Renal pelvis (tissue), 12 donors: ENCODE measurements around the gene SIGMAR1. TPM values are rescaled to one million over a fixed set of nuclear protein-coding genes. Genes with fewer than 3 reads are reported as not detected.

ENCODE experiments used
- DNase-seq: peaks from one replicate; pipeline ENCODE4 v3.0.0-alpha.2; 2013
- long read RNA-seq, 16 experiments: transcript quantifications; one replicate each; lab custom pipeline, GENCODE V29; 2026
- polyA plus RNA-seq, 3 donors: library from polyadenylated mRNA; unstranded; fragments of 120-200 nt; gene quantifications; one replicate each; pipeline ENCODE4 v1.2.1, GENCODE V29; 2013; ENCODE audit not compliant: insufficient read length in 3 of 3

Gene SIGMAR1
- 10 to 100 TPM; 52.7 to 58.7 (median 56.3) TPM for polyA plus RNA-seq
- long read RNA-seq, donor 1, transcript SIGMAR1-201 (4 exons, 1,656 nt) = major isoform, 15 of 16 reads
- long read RNA-seq, donor 1, partial matches to known transcripts = 0 of 16 reads
- long read RNA-seq, donor 1, other reads (novel, unspliced or antisense) = 0 of 16 reads
- long read RNA-seq, donor 2, transcript SIGMAR1-201 (4 exons, 1,656 nt) = major isoform, 18 of 25 reads
- long read RNA-seq, donor 2, transcript SIGMAR1-203 (3 exons, 1,743 nt) = minor isoform, 6 of 25 reads
- long read RNA-seq, donor 2, partial matches to known transcripts = 0 of 25 reads
- long read RNA-seq, donor 2, other reads (novel, unspliced or antisense) = 0 of 25 reads
- long read RNA-seq, donor 3, transcript SIGMAR1-201 (4 exons, 1,656 nt) = major isoform, 25 of 29 reads
- long read RNA-seq, donor 3, partial matches to known transcripts = 0 of 29 reads
- long read RNA-seq, donor 3, other reads (novel, unspliced or antisense) = 0 of 29 reads
- long read RNA-seq, donor 4, transcript SIGMAR1-201 (4 exons, 1,656 nt) = major isoform, 28 of 34 reads
- long read RNA-seq, donor 4, partial matches to known transcripts = 0 of 34 reads
- long read RNA-seq, donor 4, other reads (novel, unspliced or antisense) = 0 of 34 reads
- long read RNA-seq, donor 5, transcript SIGMAR1-201 (4 exons, 1,656 nt) = major isoform, 7 of 8 reads
- long read RNA-seq, donor 5, partial matches to known transcripts = 0 of 8 reads
- long read RNA-seq, donor 5, other reads (novel, unspliced or antisense) = 0 of 8 reads
- long read RNA-seq, donor 6, transcript SIGMAR1-201 (4 exons, 1,656 nt) = major isoform, 24 of 54 reads
- long read RNA-seq, donor 6, transcript SIGMAR1-203 (3 exons, 1,743 nt) = minor isoform, 5 of 54 reads
- long read RNA-seq, donor 6, partial matches to known transcripts = 23 of 54 reads
- long read RNA-seq, donor 6, other reads (novel, unspliced or antisense) = 0 of 54 reads
- long read RNA-seq, donor 7, transcript SIGMAR1-201 (4 exons, 1,656 nt) = major isoform, 27 of 31 reads
- long read RNA-seq, donor 7, partial matches to known transcripts = 0 of 31 reads
- long read RNA-seq, donor 7, other reads (novel, unspliced or antisense) = 0 of 31 reads
- long read RNA-seq, donor 8, transcript SIGMAR1-203 (3 exons, 1,743 nt) = minor isoform, 8 of 23 reads
- long read RNA-seq, donor 8, transcript SIGMAR1-201 (4 exons, 1,656 nt) = major isoform, 14 of 23 reads
- long read RNA-seq, donor 8, partial matches to known transcripts = 0 of 23 reads
- long read RNA-seq, donor 8, other reads (novel, unspliced or antisense) = 0 of 23 reads
- long read RNA-seq, donor 9, transcript SIGMAR1-201 (4 exons, 1,656 nt) = major isoform, 20 of 31 reads
- long read RNA-seq, donor 9, transcript SIGMAR1-203 (3 exons, 1,743 nt) = minor isoform, 8 of 31 reads
- long read RNA-seq, donor 9, partial matches to known transcripts = 0 of 31 reads
- long read RNA-seq, donor 9, other reads (novel, unspliced or antisense) = 0 of 31 reads
- long read RNA-seq, donor 10, transcript SIGMAR1-203 (3 exons, 1,743 nt) = minor isoform, 5 of 29 reads
- long read RNA-seq, donor 10, transcript SIGMAR1-201 (4 exons, 1,656 nt) = major isoform, 21 of 29 reads
- long read RNA-seq, donor 10, partial matches to known transcripts = 0 of 29 reads
- long read RNA-seq, donor 10, other reads (novel, unspliced or antisense) = 0 of 29 reads
- long read RNA-seq, donor 11, transcript SIGMAR1-201 (4 exons, 1,656 nt) = major isoform, 11 of 16 reads
- long read RNA-seq, donor 11, partial matches to known transcripts = 0 of 16 reads
- long read RNA-seq, donor 11, other reads (novel, unspliced or antisense) = 0 of 16 reads
- long read RNA-seq, donor 12, transcript SIGMAR1-203 (3 exons, 1,743 nt) = minor isoform, 11 of 76 reads
- long read RNA-seq, donor 12, transcript SIGMAR1-201 (4 exons, 1,656 nt) = major isoform, 35 of 76 reads
- long read RNA-seq, donor 12, partial matches to known transcripts = 25 of 76 reads
- long read RNA-seq, donor 12, other reads (novel, unspliced or antisense) = 5 of 76 reads
- long read RNA-seq, donor 13, transcript SIGMAR1-201 (4 exons, 1,656 nt) = major isoform, 5 of 10 reads
- long read RNA-seq, donor 13, partial matches to known transcripts = 0 of 10 reads
- long read RNA-seq, donor 13, other reads (novel, unspliced or antisense) = 0 of 10 reads
- long read RNA-seq, donor 14 = 0 reads
- long read RNA-seq, donor 15, transcript SIGMAR1-201 (4 exons, 1,656 nt) = major isoform, 31 of 50 reads
- long read RNA-seq, donor 15, partial matches to known transcripts = 8 of 50 reads
- long read RNA-seq, donor 15, other reads (novel, unspliced or antisense) = 0 of 50 reads
- long read RNA-seq, donor 16, transcript SIGMAR1-201 (4 exons, 1,656 nt) = major isoform, 30 of 34 reads
- long read RNA-seq, donor 16, partial matches to known transcripts = 0 of 34 reads
- long read RNA-seq, donor 16, other reads (novel, unspliced or antisense) = 0 of 34 reads

DNA sequence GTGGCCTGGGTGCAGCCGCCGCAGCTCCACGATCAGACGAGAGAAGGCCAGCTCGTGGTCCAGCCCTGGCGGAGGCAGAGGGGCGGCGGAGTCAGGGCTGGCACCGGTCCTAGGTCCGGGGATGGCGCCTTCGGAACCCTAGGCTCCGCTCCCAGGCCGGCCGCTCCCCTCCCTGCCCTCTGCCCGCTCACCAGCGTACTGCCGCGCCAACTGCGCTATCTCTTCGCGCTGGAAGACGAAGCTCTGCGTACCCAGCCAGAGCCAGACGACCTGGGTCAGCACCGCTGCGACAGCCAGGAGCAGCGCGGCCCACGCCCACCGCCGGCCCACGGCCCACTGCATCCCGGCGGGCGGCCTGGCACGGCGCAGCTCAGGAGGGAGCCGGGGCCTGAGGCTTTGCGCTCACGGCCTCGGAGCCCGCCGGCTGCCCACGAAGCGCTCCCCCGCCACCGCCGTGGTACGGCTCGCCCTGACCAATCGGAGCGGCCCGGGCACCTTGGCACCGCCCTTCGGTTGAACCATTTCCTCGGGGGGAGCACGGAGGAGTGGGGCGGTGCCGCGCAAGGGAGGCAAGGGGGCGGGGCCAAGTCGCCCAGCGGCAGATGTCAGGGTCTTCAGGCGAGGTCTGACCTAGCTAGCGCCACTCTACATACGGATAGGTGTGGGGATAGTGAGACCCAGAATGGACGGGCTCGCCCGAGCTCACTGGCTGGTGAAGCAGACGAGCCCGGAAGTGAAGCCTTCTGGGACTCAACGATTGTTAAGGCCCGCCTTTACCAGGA lies at the start of gene SIGMAR1:
Gene SIGMAR1, minus strand, starts transcription at position 432 of the 782 bp plus-strand sequence. Its CDS starts 90 bp downstream, at position 342.
- peak; percentile 94 for DNase-seq

DNA sequence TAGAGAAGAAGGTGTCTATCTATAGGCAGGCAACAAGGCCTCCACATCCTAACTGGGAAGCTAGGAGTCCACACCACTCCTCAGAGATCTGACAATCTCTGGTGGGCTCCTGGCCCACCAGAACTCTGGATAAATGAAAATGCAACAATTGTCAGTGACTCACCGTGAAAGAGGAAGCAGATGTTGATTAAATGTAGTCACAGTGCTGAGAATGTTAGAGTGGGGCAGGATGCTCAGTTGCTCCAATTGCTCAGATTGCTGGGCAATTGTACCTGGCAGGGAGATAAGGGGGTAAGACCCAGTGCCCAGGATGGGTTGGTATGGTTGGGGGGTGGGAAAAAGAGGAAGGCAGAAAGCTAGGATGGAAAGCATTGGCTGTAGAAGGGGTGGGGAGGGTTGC lies 49.1 kb upstream of the SIGMAR1 start:
- no peak for DNase-seq

DNA sequence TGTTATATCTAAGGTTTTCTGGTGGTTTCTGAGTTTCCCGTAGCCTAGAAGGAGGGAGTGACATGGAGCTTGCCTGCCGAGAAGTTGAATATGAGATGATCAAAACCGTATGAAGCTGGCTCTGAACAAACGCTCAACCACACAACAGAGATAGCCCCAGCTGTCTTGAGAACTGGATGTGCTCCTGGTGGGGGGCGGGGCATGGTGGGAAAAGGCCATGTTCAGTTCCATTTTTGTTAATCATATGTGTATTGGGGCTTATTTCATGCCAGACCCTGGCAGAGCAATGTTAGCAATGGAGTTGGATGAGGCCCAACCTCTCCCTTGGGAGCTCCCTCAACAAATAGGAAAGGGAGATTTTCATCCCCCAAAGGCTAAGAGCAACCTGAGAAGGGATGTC lies 48.6 kb upstream of the SIGMAR1 start:
- no peak for DNase-seq

DNA sequence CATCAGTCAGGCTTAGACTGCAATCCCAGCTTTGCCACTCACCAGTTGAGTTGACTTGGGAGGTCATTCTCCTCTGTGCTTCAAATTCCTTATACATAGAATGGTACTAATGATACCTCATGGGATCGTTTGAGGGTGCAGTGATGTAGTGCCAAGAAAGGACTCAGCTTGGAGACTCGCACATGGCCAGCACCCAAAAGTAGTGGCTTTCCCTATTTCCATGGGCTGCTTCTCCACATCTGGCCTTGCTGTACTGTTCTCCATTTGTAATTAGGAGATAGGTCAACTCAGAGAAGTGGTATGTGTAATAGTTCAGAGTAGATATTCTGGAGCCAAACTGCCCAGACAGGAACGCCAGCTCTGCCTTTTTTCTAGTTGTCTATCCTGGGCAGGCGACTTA lies 48.0 kb upstream of the SIGMAR1 start:
- DNase-seq = no peak

DNA sequence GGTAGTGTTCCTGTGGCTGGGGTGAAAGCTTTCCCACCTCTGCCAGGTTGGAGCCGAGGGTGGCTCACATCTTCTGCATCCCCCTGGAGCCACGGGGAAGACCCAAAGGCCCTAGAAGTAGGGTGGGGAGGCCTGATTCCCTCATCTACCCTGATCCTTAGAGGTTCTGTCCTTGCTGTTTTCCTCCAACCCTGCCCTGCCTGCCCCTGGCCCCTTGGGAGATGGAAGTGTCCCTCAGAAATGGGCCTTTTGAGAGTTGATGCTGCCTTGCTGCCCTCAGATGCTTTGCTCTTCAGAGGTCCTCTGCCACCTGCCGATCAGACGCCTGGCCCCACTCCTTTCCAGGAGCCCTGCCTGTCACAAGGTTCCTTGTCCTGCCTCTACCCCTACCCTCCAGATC lies 47.2 kb upstream of the SIGMAR1 start:
- DNase-seq = no peak

DNA sequence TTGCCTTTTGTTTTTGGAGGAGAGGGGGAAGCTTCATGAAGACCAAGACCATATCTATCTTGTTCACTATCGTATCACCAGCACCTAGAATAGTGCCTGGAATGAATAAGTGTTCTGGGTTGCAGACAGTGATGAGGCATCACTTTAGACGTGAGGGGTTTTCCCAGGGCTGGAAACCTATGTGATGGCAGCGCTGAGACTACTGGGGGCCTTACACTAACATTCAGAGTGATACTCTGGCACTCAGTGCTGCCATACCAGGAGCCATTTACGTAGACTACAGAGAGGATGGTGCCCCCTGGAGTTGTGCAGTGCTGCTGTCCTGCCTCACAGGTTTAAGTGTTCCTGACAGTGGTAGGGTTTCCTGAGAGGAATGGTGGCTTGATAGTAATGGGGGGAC lies 46.6 kb upstream of the SIGMAR1 start:
- DNase-seq = no peak

DNA sequence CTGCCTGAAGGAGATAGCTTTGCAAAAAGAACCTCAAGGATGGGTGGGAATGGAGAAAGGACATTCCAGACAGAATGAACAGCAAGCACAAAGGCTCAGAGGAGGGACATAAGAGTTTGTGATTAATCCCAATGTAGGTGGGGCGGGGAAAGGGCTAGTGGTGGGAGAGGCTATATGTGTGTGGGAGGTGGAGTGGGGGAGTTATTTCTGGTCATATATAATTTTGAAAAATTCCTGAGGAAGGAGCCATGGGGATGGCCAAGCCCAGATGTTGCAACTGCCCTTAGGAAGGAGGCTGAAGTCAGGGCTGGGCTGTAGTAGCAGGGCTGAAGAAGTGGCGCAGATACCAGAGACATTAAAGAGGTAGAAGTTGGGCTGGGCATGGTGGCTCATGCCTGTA lies 38.3 kb upstream of the SIGMAR1 start:
- no peak for DNase-seq

DNA sequence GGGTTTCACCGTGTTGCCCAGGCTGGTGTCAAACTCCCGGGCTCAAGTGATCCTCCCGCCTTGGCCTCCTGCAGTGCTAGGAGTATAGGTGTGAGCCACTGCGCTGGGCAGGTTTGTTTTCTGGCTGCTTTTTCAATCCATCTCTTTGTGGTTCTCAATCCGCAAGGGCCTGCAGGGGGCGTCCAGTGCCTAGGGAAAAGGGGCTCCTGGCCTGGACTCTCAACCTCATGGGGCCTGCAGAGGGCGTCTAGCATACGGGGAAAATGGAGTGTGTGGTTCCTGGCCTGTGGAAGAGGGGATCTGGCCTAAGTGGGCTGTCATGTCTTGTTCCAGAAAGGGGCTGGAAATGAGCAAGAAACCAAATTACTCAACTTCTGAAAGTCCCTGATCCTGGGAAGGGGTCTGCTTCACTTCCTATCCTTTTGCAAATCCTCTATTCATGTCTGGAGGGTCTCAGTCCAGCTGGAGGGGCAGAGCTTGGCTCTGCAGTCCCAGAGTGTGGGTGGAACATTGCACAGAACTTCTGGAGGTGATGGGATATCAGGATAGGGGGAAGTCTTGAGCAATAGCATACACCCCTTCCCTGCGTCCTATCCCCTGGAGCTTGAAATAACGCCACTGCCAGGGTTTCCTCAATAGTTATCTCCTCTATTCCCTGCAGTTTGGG lies 37.6 kb upstream of the SIGMAR1 start:
- DNase-seq = peak; percentile 75

DNA sequence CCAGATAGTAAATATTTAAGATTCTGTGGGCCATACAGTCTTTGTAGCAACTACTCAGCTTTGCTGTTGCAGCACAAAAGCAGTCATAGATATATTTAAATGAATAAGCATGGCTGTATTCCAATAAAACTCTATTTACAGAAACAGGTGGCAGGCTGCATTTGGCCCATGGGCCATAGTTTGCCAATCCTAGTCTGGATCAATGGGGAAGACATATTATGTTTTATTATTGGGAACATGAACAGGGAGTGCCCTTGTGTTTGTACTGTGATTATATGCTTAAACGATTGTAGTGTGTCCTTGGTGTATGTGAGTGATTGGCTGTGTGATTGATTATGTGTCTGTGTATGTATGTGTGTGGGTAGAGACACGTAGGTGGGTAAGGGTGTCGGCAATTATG lies 36.9 kb upstream of the SIGMAR1 start:
- DNase-seq = no peak

DNA sequence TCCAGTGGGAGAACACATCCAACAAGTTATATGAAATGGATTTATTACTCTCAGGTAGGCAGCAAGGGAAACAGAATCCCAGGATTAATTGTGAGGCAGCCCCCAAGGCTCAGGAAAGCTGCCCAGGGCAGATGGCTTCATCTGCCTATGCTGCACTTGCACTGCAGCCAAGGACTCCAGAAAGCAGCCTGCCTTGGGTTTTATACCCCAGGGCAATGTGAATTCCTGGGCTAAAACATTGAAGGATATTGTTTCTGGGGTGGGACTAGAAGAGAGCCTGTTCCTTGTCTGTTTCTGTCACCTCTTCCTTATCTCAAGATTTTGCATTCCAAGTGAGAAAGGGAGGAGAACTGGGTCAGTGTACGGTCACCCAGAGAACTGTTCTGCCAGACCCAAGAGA lies 33.7 kb upstream of the SIGMAR1 start:
- no peak for DNase-seq

DNA sequence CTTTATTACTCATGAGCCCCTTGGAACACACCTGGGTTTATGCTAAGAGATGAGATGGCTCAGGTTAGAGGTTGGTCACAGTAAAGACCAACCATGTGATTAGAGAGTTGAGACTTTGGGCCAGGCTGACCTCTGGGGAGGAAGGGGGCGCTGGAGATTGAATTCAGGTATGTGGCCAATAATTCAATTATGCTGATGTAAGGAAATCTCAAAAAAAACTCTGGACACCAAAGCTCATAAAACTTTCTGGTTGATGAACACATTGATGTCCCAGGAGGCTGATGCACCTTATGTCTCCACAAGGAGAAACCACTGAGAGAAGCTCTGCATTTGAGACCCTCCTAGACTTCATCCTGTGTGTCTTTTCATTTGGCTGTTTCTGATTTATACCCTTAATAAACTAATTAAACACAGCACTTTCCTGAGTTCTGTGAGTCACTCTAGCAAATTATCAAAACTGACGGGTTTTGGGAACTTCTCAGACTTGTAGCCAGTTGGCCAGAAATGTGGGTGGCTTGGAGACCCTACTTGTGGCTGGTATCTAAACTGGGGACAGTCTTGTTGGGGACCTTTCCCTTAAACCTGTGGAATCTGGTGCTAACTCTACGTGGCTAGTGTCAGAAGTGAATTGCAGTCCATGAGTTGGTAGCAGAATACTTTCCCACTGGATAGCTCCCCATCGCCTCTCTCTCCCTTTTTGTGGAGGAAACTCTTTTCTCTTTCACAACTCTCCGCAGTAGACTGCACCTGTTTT lies 32.4 kb upstream of the SIGMAR1 start:
- DNase-seq = no peak

DNA sequence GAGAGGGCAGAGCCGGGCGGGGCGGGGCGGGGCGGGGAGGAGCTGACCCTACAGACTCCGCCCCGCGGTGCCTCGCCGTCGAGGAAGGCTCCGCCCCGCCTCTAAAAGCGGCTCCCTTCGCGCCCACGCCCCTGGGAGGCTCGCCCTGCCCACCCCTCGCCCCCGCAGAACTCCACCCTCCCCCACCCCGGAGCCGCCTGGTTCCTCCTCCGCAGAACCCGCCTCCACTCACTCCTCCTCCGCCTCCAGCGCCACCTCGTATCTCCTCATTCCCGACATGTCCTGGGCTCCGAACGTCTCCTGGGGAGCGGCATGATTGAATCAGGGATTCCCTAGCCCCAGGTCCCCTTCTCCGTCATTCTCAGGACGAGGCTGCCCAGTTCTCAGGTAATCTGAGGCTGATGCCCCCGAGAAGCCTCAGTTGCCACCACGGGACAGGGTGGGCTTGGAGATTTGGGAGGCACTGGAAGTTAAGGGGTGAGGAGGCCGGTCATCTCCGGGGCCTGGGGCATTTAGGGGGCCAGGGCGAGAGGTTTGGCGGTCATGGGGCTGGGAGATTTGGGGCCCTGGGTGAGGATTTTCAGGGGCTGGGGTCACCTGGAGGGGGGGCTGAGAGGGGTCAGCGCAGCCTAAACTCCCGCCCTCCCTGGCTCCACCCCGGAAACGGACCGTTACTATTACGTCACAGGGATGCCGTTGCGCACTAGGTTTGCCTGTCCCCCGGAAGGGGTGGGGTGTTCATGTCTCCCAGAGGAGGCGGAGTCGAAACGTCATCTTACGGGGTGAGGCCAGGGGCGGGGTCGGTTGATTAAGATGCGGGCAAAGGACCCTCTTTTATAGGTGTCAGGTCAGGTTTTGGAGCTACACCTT lies 28.0 kb upstream of the SIGMAR1 start:
- peak; percentile 93 for DNase-seq

DNA sequence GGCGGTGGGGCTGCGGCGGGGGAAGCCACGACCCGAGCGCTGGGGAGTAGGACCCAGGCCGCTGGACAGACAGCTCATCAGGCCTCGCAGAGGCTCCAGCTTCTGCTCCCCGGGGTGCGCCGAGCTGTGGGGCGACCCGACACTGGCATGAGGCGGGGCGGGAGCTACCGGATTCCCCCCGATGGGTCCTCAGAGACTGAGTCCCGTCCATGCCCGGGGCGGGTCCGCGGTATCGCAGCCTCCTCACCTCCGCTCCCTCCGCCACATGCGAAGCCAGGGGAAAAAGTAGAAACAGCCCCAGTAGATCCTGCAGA lies 27.4 kb upstream of the SIGMAR1 start:
- DNase-seq = no peak

DNA sequence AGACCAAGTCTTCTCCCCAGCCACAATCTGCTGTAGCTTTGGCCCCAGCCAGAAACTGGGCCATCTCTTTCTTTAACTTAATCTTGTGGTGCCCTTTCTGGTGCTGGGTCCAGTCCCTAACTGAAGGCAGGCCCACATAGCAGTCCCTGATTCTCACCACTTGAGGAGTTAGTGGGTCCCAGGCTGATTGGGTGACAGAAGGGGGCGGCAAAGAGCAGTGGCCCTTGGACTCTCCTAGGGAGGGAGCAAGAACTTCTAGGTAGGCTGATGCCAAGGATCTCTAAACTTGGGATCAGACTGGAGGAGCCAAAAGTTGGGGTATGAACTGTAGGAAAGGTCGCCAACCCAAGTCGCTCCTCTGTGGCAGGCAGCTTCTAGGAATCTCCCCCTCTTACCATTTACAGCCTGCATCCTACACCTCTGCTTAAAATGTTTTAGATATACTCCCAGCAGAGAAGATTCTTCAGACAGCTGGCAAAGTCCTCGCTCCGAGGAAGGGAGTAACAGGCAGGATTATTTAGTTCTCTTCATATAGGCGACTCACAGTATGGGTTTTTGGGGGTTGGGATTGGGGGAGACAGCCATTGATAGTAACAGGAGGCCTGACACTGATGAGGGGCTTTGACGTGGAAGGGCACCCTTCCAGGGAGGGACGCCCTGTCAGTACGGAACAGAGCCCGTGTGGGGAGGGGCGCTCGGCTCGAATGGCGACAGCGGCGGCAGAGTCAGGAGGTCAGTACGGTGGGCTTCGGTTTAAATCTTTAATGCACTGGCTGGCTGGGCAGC lies 26.9 kb upstream of the SIGMAR1 start:
- peak; percentile 64 for DNase-seq

DNA sequence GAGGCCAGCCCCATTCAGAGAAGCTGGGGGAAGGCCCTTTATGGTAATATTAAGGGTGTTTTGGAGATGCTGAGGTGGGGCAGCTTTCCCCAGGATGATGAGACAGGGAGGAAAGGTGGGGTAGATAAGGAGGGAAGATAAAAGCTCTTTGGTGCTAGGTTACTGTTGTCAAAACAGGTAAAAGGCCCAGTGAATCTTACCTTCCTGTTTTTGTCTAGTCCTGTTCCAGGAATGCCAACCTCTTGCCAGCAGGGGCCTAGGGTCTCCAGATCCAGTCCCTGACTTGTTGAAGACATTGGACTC lies 25.7 kb upstream of the SIGMAR1 start:
- DNase-seq = no peak
